ENCODE results near the gene WDR44.
"Not testable (repeated sequence)": the region's sequence is repeated elsewhere in the genome, so short reads cannot be mapped to it uniquely, and the experiment has no call there.

The WDR44 gene

GRCh38 chrX:118360429-118361125 is 14.7 kb downstream of the WDR44 start:
- no peak for DNase-seq

GRCh38 chrX:118364261-118364660 is 18.4 kb downstream of the WDR44 start:
- DNase-seq, result no peak

GRCh38 chrX:118367338-118367737 is 21.4 kb downstream of the WDR44 start:
- DNase-seq, result no peak

- no peak for DNase-seq
These were observed 22.5 kb downstream of the WDR44 start for GRCh38 chrX:118368398-118368797.

GRCh38 chrX:118370921-118371624 is 25.2 kb downstream of the WDR44 start:
- no peak for DNase-seq

GRCh38 chrX:118373538-118373937 is 27.6 kb downstream of the WDR44 start:
- no peak for DNase-seq

- DNase-seq, result no peak
These were observed 37.2 kb downstream of the WDR44 start for GRCh38 chrX:118383120-118383519.

GRCh38 chrX:118392716-118393115 is 46.8 kb downstream of the WDR44 start:
- DNase-seq, result no peak

GRCh38 chrX:118396113-118396512 is 50.2 kb downstream of the WDR44 start:
- no peak for DNase-seq

DNA sequence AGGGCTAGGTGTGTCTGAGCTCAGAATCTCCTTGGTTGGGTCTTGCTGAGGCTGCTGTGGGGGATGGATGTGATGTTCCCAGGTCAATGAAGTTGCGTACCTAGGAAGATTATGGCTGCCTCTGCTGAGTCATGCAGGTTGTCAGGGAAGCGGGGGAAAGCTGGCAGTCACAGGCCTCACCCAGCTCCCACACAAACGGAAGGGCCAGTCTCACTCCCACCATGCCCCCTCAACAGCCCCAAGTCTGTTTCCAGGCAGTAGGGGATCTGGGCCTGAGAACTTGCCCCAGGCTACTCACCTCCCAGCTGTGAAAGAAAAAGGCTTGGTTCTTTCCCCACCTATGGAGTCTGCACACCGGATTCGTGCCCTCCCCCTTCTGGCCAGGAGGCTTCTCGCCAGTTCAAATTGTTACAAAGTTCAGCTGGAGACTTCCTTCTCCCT is 72.9 kb downstream of the WDR44 start:
- no peak for DNase-seq

- DNase-seq, result no peak
These were observed 74.6 kb downstream of the WDR44 start for GRCh38 chrX:118420462-118420861.

- DNase-seq, result no peak
These were observed 77.7 kb downstream of the WDR44 start for GRCh38 chrX:118423558-118423957.

DNA sequence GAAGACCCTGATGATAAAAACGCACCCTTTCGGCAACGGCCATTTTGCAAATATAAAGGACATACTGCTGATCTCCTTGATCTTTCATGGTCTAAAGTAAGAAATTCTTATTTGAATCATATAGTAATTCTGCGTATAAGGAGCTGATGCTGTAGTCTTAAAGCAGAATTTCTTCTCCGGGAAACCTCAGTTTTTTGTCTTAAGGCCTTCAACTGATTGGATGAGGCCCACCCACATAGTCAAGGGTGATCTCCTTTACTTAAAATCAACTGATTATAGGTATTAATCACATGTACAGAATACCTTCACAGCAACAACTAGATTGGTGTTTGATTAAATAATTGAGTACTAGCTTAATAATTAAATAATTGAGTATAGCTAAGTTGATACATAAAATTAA is 86.9 kb downstream of the WDR44 start:
- DNase-seq, result no peak

GRCh38 chrX:118437283-118437682 is 91.4 kb downstream of the WDR44 start:
- no peak for DNase-seq

- DNase-seq, result no peak
These were observed 102.4 kb downstream of the WDR44 start for GRCh38 chrX:118448273-118448783.

DNA sequence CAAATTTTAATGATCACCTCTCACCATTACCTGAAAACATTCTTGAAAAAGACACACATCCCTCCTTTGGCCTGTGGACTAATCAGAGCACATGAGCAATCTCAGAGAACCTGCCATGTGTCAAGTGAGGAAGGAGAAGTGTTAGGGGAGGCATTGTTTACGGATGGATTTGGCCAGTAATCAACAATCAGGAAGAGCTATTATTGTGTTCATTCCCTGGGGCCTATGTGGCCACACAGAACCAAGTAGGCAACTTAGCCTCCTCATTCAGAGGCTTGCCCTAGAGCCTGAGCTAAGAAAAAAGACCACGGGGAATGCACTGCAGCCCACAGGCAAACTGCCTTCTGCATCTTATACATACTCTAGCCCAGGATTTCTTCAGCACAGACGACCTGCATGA is 109.1 kb downstream of the WDR44 start:
- no peak for DNase-seq

GRCh38 chrX:118459494-118459893 is 113.6 kb downstream of the WDR44 start:
- no peak for DNase-seq

- no peak for DNase-seq
These were observed 118.6 kb downstream of the WDR44 start for GRCh38 chrX:118464501-118464900.

DNA sequence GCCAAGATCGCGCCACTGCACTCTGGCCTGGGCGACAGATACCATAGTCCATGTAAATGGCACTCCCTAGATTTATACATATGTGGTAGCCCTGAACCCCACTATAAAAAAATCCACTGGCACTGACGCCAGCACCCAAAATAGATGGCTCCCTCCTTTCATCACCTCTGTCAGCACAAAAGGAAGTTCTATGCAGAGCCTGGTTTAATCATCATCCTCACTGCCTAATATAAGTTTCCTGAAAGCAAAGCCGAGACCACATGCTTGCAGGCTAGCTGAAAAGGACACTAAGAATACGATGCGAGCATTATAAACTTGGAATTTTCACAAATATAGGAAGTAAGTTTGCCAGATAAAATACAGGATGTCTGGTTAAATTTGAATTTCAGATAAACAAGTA is 122.2 kb downstream of the WDR44 start:
- no peak for DNase-seq

DNA sequence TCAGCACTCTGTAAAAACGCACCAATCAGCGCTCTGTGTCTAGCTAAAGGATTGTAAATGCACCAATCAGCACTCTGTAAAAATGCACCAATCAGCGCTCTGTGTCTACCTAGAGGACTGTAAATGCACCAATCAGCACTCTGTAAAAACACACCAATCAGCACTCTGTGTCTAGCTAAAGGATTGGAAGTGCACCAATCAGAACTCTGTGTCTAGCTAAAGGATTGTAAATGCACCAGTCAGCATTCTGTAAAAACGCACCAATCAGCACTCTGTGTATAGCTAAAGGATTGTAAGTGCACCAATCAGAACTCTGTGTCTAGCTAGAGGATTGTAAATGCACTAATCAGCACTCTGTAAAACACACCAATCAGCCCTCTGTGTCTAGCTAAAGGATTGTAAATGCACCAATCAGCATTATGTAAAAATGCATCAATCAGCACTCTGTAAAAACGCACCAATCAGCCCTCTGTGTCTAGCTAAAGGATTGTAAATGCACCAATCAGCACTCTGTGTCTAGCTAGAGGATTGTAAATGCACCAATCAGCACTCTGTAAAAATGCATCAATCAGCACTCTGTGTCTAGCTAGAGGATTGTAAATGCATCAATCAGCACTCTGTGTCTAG is 124.9 kb downstream of the WDR44 start:
- not testable (repeated sequence) for DNase-seq

- DNase-seq, result no peak
These were observed 128.7 kb downstream of the WDR44 start for GRCh38 chrX:118474586-118474985.

- no peak for DNase-seq
These were observed 130.0 kb downstream of the WDR44 start for GRCh38 chrX:118475903-118476302.

DNA sequence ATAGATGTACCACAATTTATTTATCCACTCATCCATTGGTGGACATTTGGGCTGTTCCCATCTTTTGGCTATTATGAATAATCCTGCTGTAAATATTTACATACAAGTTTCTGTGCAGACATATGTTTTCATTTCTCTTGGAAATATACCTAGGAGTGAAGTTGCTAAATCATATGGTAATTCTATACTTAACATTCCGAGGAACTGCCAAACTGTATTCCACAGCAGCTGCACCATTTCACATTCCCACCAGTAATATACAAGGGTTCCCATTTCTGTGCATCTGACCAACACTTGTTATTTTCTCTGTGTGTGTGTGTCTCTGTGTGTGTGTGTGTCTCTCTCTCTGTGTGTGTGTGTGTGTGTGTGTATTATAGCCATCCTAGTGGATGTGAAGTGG is 134.3 kb downstream of the WDR44 start:
- no peak for DNase-seq

DNA sequence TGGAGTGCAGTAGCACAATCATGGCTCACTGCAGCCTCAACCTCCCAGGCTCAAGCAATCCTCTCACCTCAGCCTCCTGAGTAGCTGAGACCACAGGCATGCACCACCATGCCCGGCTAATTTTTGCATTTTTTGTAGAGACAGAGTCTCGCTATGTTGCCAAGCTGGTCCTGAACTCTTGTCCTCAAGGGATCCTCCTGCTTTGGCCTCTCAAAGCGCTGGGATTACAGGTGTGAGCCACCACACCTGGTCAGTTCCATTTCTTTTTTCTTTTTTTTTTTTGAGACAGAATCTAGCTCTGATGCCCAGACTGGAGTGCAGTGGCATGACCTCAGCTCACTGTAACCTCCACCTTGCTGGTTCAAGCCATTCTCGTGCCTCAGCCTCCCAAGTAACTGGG is 136.5 kb downstream of the WDR44 start:
- not testable (repeated sequence) for DNase-seq

Data from effector CD8-positive, alpha-beta T cell (primary cell).